SK-N-MC (cell line): Measurements from ENCODE around the gene SLC22A16.

Experiments
- EZH2 ChIP-seq: fragments of 200-600 bp; sonication (generic); IDR thresholded peaks from one replicate; pipeline ENCODE4 v1.6.1; 2017; ENCODE audit warnings: antibody characterized with exemption
- FOXP2 ChIP-seq: optimal IDR thresholded peaks from 2 replicates; pipeline ENCODE3; 2011; ENCODE audit warnings: mild to moderate bottlenecking, moderate library complexity; ENCODE audit not compliant: insufficient read depth; ENCODE audit errors: extremely low read length, control extremely low read depth
- POLR2AphosphoS5 ChIP-seq: IDR thresholded peaks from 2 replicates; pipeline ENCODE4 v1.6.1; 2012; ENCODE audit warnings: mild to moderate bottlenecking, low read depth, low read length, borderline replicate concordance

DNA sequence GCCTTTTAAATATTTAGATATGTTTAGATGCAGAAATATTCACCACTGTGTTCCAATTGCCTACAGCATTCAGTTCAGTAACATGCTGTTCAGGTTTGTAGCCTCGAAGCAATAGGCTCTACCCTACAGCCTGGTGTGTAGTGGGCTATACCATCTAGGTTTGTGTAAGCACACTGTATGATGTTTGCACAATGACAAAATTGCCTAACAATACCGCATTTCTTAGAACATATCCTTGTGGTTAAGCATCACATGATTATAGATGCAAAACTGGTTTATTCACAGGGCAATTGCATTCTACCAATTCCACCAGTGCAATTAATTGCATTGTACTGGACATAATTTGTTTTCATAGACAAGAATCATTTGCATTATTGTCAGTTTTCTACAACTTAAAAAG lies 7.9 kb upstream of the SLC22A16 start:
- no peak for TF ChIP-seq EZH2
- TF ChIP-seq POLR2AphosphoS5, result no peak
- no peak for TF ChIP-seq FOXP2
